ENCODE measurements around the gene HS3ST6. TPM values are rescaled to one million over a fixed set of nuclear protein-coding genes. Genes with fewer than 3 reads are reported as not detected.
"Not testable (repeated sequence)": the region's sequence is repeated elsewhere in the genome, so short reads cannot be mapped to it uniquely, and the experiment has no call there.

Gene HS3ST6
- total and polyA plus RNA-seq, 3 donors from 2014 or later: 0.34 to 1.6 (median 0.94) TPM

DNA sequence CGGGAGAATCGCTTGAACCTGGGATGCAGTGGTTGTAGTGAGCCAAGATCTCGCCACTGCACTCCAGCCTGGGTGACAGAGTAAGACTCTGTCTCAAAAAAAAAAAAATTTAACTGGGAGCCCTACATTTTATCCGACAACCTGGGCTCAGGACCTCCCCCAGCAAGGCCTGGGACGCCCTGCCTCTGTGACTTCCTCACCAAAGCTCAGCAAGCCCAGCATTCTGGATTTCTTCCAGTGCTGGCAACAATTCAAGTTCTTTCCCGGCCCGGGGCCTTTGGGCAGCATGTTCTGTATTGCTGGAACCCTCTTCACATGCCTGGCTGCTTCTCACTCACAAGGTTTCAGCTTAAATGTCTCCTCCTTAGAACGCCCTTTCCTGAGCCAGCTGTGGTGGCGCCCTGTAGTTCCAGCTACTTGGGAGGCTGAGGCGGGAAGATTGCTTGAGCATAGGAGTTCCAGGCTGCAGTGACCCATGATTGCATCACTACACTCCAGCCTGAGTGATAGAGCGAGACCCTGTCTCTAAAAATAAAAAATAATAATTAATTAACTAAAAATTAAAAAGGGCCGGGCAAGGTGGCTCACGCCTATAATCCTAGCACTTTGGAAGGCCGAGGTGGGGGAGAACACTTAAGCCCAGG is 30.4 kb downstream of the HS3ST6 start:
- no peak for DNase-seq
- TF ChIP-seq POLR2A (IDR thresholded peaks at IDR 0.05): no peak
- TF ChIP-seq, protein P1, sequence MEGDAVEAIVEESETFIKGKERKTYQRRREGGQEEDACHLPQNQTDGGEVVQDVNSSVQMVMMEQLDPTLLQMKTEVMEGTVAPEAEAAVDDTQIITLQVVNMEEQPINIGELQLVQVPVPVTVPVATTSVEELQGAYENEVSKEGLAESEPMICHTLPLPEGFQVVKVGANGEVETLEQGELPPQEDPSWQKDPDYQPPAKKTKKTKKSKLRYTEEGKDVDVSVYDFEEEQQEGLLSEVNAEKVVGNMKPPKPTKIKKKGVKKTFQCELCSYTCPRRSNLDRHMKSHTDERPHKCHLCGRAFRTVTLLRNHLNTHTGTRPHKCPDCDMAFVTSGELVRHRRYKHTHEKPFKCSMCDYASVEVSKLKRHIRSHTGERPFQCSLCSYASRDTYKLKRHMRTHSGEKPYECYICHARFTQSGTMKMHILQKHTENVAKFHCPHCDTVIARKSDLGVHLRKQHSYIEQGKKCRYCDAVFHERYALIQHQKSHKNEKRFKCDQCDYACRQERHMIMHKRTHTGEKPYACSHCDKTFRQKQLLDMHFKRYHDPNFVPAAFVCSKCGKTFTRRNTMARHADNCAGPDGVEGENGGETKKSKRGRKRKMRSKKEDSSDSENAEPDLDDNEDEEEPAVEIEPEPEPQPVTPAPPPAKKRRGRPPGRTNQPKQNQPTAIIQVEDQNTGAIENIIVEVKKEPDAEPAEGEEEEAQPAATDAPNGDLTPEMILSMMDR (IDR thresholded peaks at IDR 0.05): no peak
- no peak overlapping the region for H3K27ac ChIP-seq
- no peaks in the 10 kb centered on the region for H3K27me3 ChIP-seq
- H3K4me1 ChIP-seq: no peaks in the 10 kb centered on the region
- intact Hi-C loops (cut with DNase I; ENCODE audit: low total_unique reads): no loop called here
- H3K9me3 ChIP-seq: no peaks in the 10 kb centered on the region
- no peaks in the 10 kb centered on the region for H3K36me3 ChIP-seq (ENCODE audit: low read depth, missing control alignments)
- no peak overlapping the region for H3K4me3 ChIP-seq
- WGBS, 2 donors: 77 to 79% methylated on average over 12 to 14 of the region's 14 CpGs

DNA sequence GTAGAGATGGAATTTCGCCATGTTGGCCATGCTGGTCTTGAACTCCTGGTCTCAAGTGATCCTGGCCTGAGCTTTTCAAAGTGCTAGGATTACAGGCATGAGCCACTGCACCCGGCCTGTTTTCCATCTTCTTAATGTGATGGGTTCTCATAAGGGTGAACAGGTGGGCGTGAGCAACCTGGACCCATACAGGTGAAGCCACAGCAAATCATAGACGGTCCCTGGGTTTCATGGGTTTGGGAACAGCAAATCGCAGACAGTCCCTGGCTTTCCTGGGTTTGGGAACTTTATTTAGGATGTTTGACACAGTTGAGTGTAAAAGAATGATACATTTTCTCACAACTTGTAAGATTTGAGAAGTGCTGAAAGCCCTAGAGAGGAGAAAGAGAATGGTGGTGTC is 33.3 kb downstream of the HS3ST6 start:
- H3K27me3 ChIP-seq: no peaks in the 10 kb centered on the region
- TF ChIP-seq, protein P1 (IDR thresholded peaks at IDR 0.05): no peak
- no peak for TF ChIP-seq POLR2A (IDR thresholded peaks at IDR 0.05)
- H3K36me3 ChIP-seq (ENCODE audit: low read depth, missing control alignments): no peaks in the 10 kb centered on the region

DNA sequence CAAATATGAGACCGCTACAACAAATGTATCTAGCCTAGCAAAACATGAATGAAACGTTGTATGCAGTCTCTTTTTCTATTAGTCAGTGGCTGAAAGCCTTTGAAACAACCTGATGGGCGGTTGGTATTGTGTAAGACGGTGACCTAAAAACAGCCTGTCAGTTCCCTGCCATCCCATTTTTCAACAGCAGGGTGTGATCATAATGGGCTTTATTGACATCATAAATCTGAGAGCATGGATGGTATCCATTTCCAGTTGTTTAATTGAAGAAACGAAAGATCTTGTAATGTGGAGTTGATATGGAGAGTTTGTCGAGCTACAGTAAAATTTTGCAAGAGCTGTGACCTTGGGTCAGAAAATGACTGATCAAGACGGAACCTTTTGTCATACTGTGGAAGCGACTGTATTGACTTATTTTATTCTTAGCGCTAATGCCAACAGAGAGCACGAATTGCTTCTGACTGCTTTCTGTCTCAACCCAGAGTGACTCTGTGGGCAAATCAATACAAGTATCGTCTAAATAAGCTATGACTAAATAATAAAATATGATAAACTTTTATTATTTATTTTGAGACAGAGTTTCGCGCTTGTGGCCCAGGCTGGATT is 34.0 kb downstream of the HS3ST6 start:
- Histone ChIP-seq H3K27ac (no peak overlapping the region), H3K36me3 (ENCODE audit: low read depth, missing control alignments) (no peaks in the 10 kb centered on the region), H3K9me3 (no peaks in the 10 kb centered on the region), H3K27me3 (no peaks in the 10 kb centered on the region), H3K4me3 (no peak overlapping the region), H3K4me1 (no peaks in the 10 kb centered on the region)
- TF ChIP-seq, protein P1 (IDR thresholded peaks at IDR 0.05): peak in 1 of 3 experiments; percentile 39
- TF ChIP-seq POLR2A (IDR thresholded peaks at IDR 0.05): no peak
- DNase-seq: no peak
- intact Hi-C loops (cut with DNase I; ENCODE audit: low total_unique reads): no loop called here
- WGBS, 2 donors: 72 to 74% methylated on average over 13 of the region's 13 CpGs

More for the DNA sequence above, 33.3 kb downstream of the HS3ST6 start:
- H3K9me3 ChIP-seq: no peaks in the 10 kb centered on the region
- no peak for DNase-seq
- intact Hi-C loops (cut with DNase I; ENCODE audit: low total_unique reads): no loop called here
- no peak overlapping the region for H3K27ac ChIP-seq
- WGBS, 2 donors: 79 to 84% methylated on average over 5 of the region's 5 CpGs
- no peaks in the 10 kb centered on the region for H3K4me1 ChIP-seq
- H3K4me3 ChIP-seq: no peak overlapping the region

DNA sequence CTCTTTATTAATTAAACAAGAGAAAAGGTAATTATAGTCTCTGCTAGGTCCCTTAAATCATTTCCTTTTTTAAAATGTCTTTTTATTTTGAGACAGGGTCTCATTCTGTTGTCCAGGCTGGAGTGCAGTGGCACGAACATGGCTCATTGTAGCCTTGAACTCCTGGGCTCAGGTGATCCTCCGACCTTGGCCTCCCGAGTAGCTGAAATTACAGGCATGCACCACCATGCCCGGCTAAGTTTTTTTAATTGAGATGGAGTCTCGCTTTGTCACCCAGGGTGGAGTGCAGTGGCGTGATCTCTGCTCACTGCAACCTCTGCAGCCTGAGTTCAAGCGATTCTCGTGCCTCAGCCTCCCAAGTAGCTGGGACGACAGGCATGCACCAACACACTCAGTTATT is 37.0 kb downstream of the HS3ST6 start:
- 81 to 88% methylated on average over 9 of the region's 9 CpGs for WGBS, 2 donors
- H3K4me1 ChIP-seq; intact Hi-C loops (cut with DNase I; ENCODE audit: low total_unique reads); DNase-seq; H3K27ac ChIP-seq; H3K27me3 ChIP-seq; H3K9me3 ChIP-seq; H3K4me3 ChIP-seq; H3K36me3 ChIP-seq (ENCODE audit: low read depth, missing control alignments): not testable (repeated sequence)

DNA sequence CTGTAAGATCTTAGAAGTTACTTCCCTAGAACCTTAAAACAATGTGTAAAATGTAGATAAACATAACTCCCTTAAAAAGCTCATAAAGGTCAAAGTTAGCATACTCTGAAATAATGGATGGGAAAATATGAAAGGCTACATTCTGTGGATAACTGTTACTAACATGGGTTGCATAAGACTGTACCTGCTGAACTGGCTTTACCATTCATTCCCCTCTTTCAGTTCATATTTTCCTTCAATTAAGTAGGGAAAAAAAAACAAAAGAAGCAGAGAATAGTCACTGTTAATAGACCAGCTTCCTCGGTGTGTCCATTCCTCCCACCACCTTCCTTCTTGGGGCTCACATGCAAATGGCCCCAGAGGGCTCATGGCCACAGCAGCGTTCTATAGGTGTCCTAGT is 38.7 kb downstream of the HS3ST6 start:
- H3K9me3 ChIP-seq: no peaks in the 10 kb centered on the region
- H3K4me1 ChIP-seq: no peaks in the 10 kb centered on the region
- H3K36me3 ChIP-seq (ENCODE audit: low read depth, missing control alignments): no peaks in the 10 kb centered on the region
- TF ChIP-seq, protein P1 (IDR thresholded peaks at IDR 0.05): no peak
- no peak for TF ChIP-seq POLR2A (IDR thresholded peaks at IDR 0.05)
- DNase-seq: no peak
- H3K27me3 ChIP-seq: no peaks in the 10 kb centered on the region
- WGBS, 2 donors: 50 to 63% methylated on average over 2 of the region's 2 CpGs
- H3K27ac ChIP-seq: no peak overlapping the region
- intact Hi-C loops (cut with DNase I; ENCODE audit: low total_unique reads): no loop called here
- H3K4me3 ChIP-seq: no peak overlapping the region
